GM12878 (cell line): Measurements from ENCODE around the gene ANP32A. TPM values are rescaled to one million over a fixed set of nuclear protein-coding genes. Genes with fewer than 3 reads are reported as not detected.

ENCODE experiments used
- ATAC-seq: fragments of 200-7000 bp; cut with Tn5 transposase; 3 replicates; pipeline ENCODE4 v1.9.1; 2020; ENCODE audit warnings: mild to moderate bottlenecking, moderate library complexity
- BruUV-seq: library from RNA; stranded (reverse); fragments of 400-500 nt; replicated peaks from 2 replicates; lab custom pipeline; 2021; lab: Mats Ljungman, UMichigan
- CTCF ChIA-PET: fragments of 300-600 bp; sonication (Branson Sonifier 250); formaldehyde crosslinking; extraction: SDS; loops from one replicate; lab custom pipeline; 2021; ENCODE audit warnings: inconsistent platforms; lab: Yijun Ruan, JAX
- POLR2A ChIA-PET: fragments of 350-600 bp; formaldehyde crosslinking; extraction: SDS; loops from one replicate; lab custom pipeline; 2021; ENCODE audit warnings: inconsistent platforms; lab: Charles Lee
- RAD21 ChIA-PET: fragments of 300-600 bp; sonication (Branson Sonifier 250); formaldehyde crosslinking; loops from one replicate; lab custom pipeline; 2023; ENCODE audit warnings: antibody characterized with exemption; ENCODE audit not compliant: unreplicated experiment; lab: Charles Lee
- SMC1A ChIA-PET: fragments of 300-600 bp; sonication (Branson Sonifier 250); formaldehyde crosslinking; loops from one replicate; lab custom pipeline; 2023; ENCODE audit not compliant: unreplicated experiment, uncharacterized antibody; lab: Charles Lee
- DNase-seq: peaks from one replicate; pipeline ENCODE4 v3.0.0-alpha.2; 2011; ENCODE audit warnings: low read depth, low spot score
- FAIRE-seq: peaks from 3 replicates; lab custom pipeline; 2011; peaks lifted over from hg19 to GRCh38; lab: Jason Lieb, UNC
- H2AFZ ChIP-seq: 2 replicates; pipeline ENCODE4 v1.6.0; 2011; ENCODE audit warnings: low read depth, low read length, control low read depth; ENCODE audit not compliant: control insufficient read depth
- H3K27ac ChIP-seq: 2 replicates; pipeline ENCODE4 v1.5.1; 2011; ENCODE audit warnings: control low read depth; ENCODE audit not compliant: control insufficient read depth, insufficient read depth
- H3K27me3 ChIP-seq, 2 experiments: replicated peaks in 1 of 2; 2 replicates each; pipeline versions ENCODE4 v1.6.0 to v1.6.1; 2011; ENCODE audit warnings: low read length in 1 of 2; ENCODE audit not compliant: control insufficient read depth in 2 of 2, insufficient read depth in 2 of 2
- H3K36me3 ChIP-seq, 2 experiments: 2 replicates each; pipeline ENCODE4 v1.5.1; 2011; ENCODE audit warnings: low read length in 1 of 2; ENCODE audit not compliant: control insufficient read depth in 2 of 2, insufficient read depth in 2 of 2
- H3K4me1 ChIP-seq: 2 replicates; pipeline ENCODE4 v1.6.1; 2011; ENCODE audit warnings: mild to moderate bottlenecking, low read length, moderate library complexity, mixed read lengths; ENCODE audit not compliant: control insufficient read depth, insufficient read depth
- H3K4me2 ChIP-seq: 2 replicates; pipeline ENCODE4 v1.6.0; 2011; ENCODE audit warnings: control low read depth; ENCODE audit not compliant: control insufficient read depth, insufficient read depth
- H3K4me3 ChIP-seq: fragments of 200-600 bp; sonication (generic); 2 replicates; pipeline ENCODE4 v1.5.1; 2016
- H3K79me2 ChIP-seq: 2 replicates; pipeline ENCODE4 v1.6.0; 2011; ENCODE audit warnings: low read length; ENCODE audit not compliant: control insufficient read depth, insufficient read depth
- H3K9ac ChIP-seq: 2 replicates; pipeline ENCODE4 v1.8.0; 2011; ENCODE audit warnings: low read length, control low read depth, mixed read lengths; ENCODE audit not compliant: control insufficient read depth, insufficient read depth
- H3K9me3 ChIP-seq: replicated peaks from 3 replicates; pipeline ENCODE4 v1.5.1; 2011; ENCODE audit warnings: mild to moderate bottlenecking, low read length; ENCODE audit not compliant: control insufficient read depth, insufficient read depth
- H4K20me1 ChIP-seq: 2 replicates; pipeline ENCODE4 v1.6.0; 2011; ENCODE audit not compliant: control insufficient read depth, insufficient read depth
- CBX3 ChIP-seq: fragments of 200-600 bp; sonication (generic); IDR thresholded peaks from 2 replicates; pipeline ENCODE4 v1.6.1; 2016; ENCODE audit warnings: low read depth, borderline replicate concordance
- CHD2 ChIP-seq: IDR thresholded peaks from 2 replicates; pipeline ENCODE4 v1.6.1; 2011; ENCODE audit warnings: low read depth, low read length, improper control_type of control experiment, borderline replicate concordance
- CREB1 ChIP-seq: IDR thresholded peaks from 2 replicates; pipeline ENCODE4 v1.6.1; 2012; ENCODE audit warnings: low read depth, mild to moderate bottlenecking, inconsistent platforms
- MYB ChIP-seq: fragments of 150-350 bp; IDR thresholded peaks from 2 replicates; pipeline ENCODE4 v1.6.1; 2014; ENCODE audit warnings: mild to moderate bottlenecking, low read depth, low read length, borderline replicate concordance
- MYC ChIP-seq: IDR thresholded peaks from 2 replicates; pipeline ENCODE4 v1.6.1; 2011; ENCODE audit warnings: mild to moderate bottlenecking, low read length, moderate library complexity, inconsistent platforms; ENCODE audit not compliant: insufficient read depth, insufficient replicate concordance, insufficient read length, severe bottlenecking
- POLR2A ChIP-seq: IDR thresholded peaks from 2 replicates; pipeline ENCODE4 v1.6.1; 2011; ENCODE audit warnings: low read depth, mild to moderate bottlenecking, low read length
- SMAD5 ChIP-seq: IDR thresholded peaks from 2 replicates; pipeline ENCODE4 v1.6.1; 2016; ENCODE audit warnings: antibody characterized with exemption, low read depth
- TBL1XR1 ChIP-seq: IDR thresholded peaks from 2 replicates; pipeline ENCODE4 v1.6.1; 2012; ENCODE audit warnings: low read depth, low read length, improper control_type of control experiment
- WRNIP1 ChIP-seq: IDR thresholded peaks from 2 replicates; pipeline ENCODE4 v1.6.1; 2011; ENCODE audit warnings: low read depth, low read length, improper control_type of control experiment, borderline replicate concordance
- ZNF207 ChIP-seq: fragments of 450-650 bp; IDR thresholded peaks from 2 replicates; pipeline ENCODE4 v1.6.1; 2014; ENCODE audit warnings: antibody characterized with exemption, mild to moderate bottlenecking, borderline replicate concordance
- ZNF274 ChIP-seq: IDR thresholded peaks from one replicate; pipeline ENCODE4 v1.8.0; 2011; ENCODE audit not compliant: insufficient read length, insufficient read depth
- ZNF687 ChIP-seq: fragments of 450-650 bp; IDR thresholded peaks from 2 replicates; pipeline ENCODE4 v1.6.1; 2017; ENCODE audit warnings: mild to moderate bottlenecking, moderate library complexity
- WGBS: methylation state at CpG from one replicate; pipeline ENCODE4 v1.1.6; 2016; ENCODE audit warnings: low lambda C conversion rate; ENCODE audit not compliant: insufficient replicate concordance, insufficient coverage; ENCODE audit errors: missing lambda C conversion rate; 5-methylcytosine and 5-hydroxymethylcytosine counted together
- in situ Hi-C: fragments of 300-500 bp; cut with MboI; formaldehyde crosslinking; loops from 9 replicates; pipeline ENCODE4 v1.14.3; 2018; ENCODE audit warnings: mixed read lengths
- intact Hi-C: fragments of 100-400 bp; cut with micrococcal nuclease; formaldehyde crosslinking; loops from one replicate; pipeline ENCODE4 v1.14.2; 2022; ENCODE audit not compliant: unreplicated experiment
- polyA plus RNA-seq, 11 experiments: library from polyadenylated mRNA; depleted of rRNA in 4 of 11; unstranded in 6 of 11; stranded (reverse) in 5 of 11; fragments of >200 nt; fragmentation: Nextera tagmentation in 4 of 11; fragmentation: Illumina TruSeq in 1 of 11; extraction: Ambion mirVana in 4 of 11; extraction: Trizol in 1 of 11; gene quantifications; 1 replicate in 1 of 11; 2 replicates in 10 of 11; pipeline versions ENCODE4 v1.2.1 to v1.2.3, GENCODE V29; 2011 to 2016; ENCODE audit warnings: inconsistent platforms in 2 of 11, missing spikeins in 2 of 11, low read depth in 1 of 11
- total RNA-seq, 4 experiments: library from RNA; depleted of rRNA in 3 of 4; stranded (reverse); fragments of >200 nt in 3 of 4; fragmentation: Illumina TruSeq in 1 of 4; extraction: Trizol in 1 of 4; gene quantifications; 2 replicates each; pipeline versions ENCODE4 v1.2.1 to v1.2.3, GENCODE V29; 2013 to 2021

The ANP32A gene
- total and polyA plus RNA-seq, 10 of the 15 experiments (the other 5 are each of a cell fraction or from before 2014, with no cell fraction given), result 29.6 to 666 (median 234) TPM

DNA sequence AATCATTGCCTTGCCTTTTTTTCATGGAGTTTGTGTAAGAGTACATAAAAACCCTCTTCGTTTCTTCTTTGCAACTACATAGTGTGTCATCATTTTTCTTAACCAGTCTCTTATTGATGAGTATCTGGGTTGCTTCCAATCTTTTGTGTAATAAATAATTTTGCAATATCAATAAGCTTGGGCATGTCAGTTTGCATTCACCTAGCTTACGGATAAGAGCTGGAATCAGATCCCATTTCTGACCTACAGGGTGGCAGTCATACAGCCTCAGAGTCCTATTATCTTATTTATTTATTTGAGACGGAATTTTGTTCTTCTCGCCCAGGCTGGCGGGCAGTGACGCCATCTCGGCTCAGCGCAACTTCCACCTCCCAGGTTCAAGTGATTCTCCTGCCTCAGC, 18.3 kb downstream of the ANP32A start:
- FAIRE-seq (no peak), ATAC-seq (no peak)
- Histone ChIP-seq H3K36me3 (peaks cover 15 to 17% of the 10 kb centered on the region in 2 experiments; a peak in 3 of 4 replicates), H2AFZ (no peak overlapping the region), H3K9ac (no peak overlapping the region)
- in situ Hi-C loops, result loop anchor here (25.0 kb wide), 1 partner anchor 1265 kb away; the partner anchor contains the start of gene MAP2K5
- RAD21 ChIA-PET, result no interaction called here
- POLR2A ChIA-PET, result no interaction called here
- TF ChIP-seq POLR2A (no peak), ZNF207 (no peak), CBX3 (no peak), TBL1XR1 (no peak), ZNF274 (no peak), CHD2 (no peak), CREB1 (no peak), WRNIP1 (no peak), MYB (no peak), SMAD5 (no peak), ZNF687 (no peak), MYC (no peak)
- TF ChIP-seq, all 136 proteins: peak for 0
- 86% methylated on average over 8 of the region's 8 CpGs for WGBS
- Histone ChIP-seq H3K27ac (no peak overlapping the region), H3K4me3 (no peak overlapping the region), H3K79me2 (peaks cover 90% of the 10 kb centered on the region), H3K9me3 (no peaks in the 10 kb centered on the region), H3K4me2 (no peak overlapping the region), H3K27me3 (no peaks in the 10 kb centered on the region), H4K20me1 (peaks cover 27% of the 10 kb centered on the region), H3K4me1 (peaks cover 19% of the 10 kb centered on the region)
- DNase-seq, result no peak
- intact Hi-C loops, result no loop called here
- BruUV-seq, result no TSS peak
- ChIA-PET CTCF (no interaction called here), SMC1A (interaction anchor here (1.4 kb wide), 1 partner anchor 14 kb away, joined by 4 read pairs; no protein-coding TSS in a partner anchor)
